Activated naive CD8-positive, alpha-beta T cell (primary cell): ENCODE measurements around the gene MRPL51.
A peak's percentile ranks its signal among the peaks of the same experiment; 100 is the strongest.
"Not testable (repeated sequence)": the region's sequence is repeated elsewhere in the genome, so short reads cannot be mapped to it uniquely, and the experiment has no call there.

Experiments used
- H3K27ac Mint-ChIP-seq: one replicate; pipeline ENCODE4 v1.8.0; 2021; ENCODE audit warnings: mixed read lengths
- H3K27me3 Mint-ChIP-seq: one replicate; pipeline ENCODE4 v1.8.0; 2021; ENCODE audit warnings: mixed read lengths
- H3K36me3 Mint-ChIP-seq: one replicate; pipeline ENCODE4 v1.8.0; 2021; ENCODE audit warnings: mixed read lengths
- H3K4me1 Mint-ChIP-seq: one replicate; pipeline ENCODE4 v1.8.0; 2021; ENCODE audit warnings: low read depth, mixed read lengths
- H3K4me3 Mint-ChIP-seq: one replicate; pipeline ENCODE4 v1.8.0; 2021; ENCODE audit warnings: mild to moderate bottlenecking, mixed read lengths
- H3K9me3 Mint-ChIP-seq: one replicate; pipeline ENCODE4 v1.8.0; 2021; ENCODE audit warnings: low read depth, mixed read lengths

MRPL51 gene

DNA sequence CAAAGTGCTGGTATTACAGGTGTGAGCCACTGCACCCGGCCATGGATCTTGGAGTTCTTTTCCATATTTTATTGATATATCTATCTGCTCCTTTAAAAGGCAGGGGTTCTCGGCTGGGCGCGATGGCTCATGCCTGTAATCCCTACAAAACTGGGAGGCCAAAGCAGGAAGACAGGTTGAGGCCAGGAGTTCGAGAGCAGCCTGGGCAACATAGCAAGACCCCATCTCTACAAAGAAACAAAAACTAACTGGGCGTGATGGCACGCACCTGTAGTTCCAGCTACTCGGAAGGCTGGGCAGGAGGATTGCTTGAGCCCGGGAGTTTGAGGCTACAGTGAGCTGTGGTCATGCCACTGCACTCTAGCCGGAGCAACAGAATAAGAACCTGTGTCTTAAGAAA, 29.1 kb upstream of the MRPL51 start:
- peaks cover 2% of the 10 kb centered on the region for H3K36me3 Mint-ChIP-seq
- H3K4me1 Mint-ChIP-seq, result peaks cover 1% of the 10 kb centered on the region
- H3K4me3 Mint-ChIP-seq, result no peak overlapping the region
- H3K9me3 Mint-ChIP-seq, result no peaks in the 10 kb centered on the region
- no peak overlapping the region for H3K27ac Mint-ChIP-seq
- no peaks in the 10 kb centered on the region for H3K27me3 Mint-ChIP-seq

DNA sequence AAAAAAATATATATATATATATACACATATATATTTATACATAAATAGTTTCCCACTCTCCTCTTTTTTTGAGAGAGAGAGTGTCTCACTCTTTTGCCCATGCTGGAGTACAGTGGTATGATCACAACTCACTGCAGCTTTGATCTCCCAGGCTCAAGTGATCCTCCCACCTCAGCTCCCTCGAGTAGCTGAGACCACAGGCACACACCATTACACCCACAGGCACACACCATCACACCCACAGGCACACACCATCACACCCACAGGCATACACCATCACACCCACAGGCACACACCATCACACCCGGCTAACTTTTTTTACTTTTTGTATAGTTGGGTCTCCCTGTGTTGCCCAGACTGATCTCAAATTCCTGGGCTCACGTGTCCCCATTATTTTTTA, 27.1 kb upstream of the MRPL51 start:
- Mint-ChIP-seq H3K4me1 (peaks cover 1% of the 10 kb centered on the region), H3K27me3 (no peaks in the 10 kb centered on the region), H3K36me3 (peaks cover 10% of the 10 kb centered on the region), H3K9me3 (no peaks in the 10 kb centered on the region), H3K4me3 (no peak overlapping the region), H3K27ac (peak overlapping the region; percentile 34)

DNA sequence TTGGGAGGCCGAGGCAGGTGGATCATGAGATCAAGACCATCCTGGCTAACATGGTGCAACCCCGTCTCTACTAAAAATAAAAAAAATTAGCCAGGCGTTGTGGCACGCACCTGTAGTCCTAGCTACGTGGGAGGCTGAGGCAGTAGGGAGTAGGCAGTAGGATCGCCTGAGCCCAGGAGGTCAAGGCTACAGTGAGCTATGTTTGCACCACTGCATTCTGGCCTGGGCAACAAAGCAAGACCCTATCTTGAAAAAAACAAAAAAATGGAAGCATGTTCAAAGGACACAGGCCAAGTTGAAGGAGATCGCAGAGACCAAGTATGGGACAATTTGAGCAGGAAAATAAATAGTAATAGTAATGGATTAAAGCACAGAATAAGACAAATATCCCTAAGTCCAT, 15.0 kb upstream of the MRPL51 start:
- Mint-ChIP-seq H3K36me3 (peaks cover 3% of the 10 kb centered on the region), H3K4me1 (no peaks in the 10 kb centered on the region), H3K27me3 (no peaks in the 10 kb centered on the region), H3K27ac (no peak overlapping the region), H3K4me3 (no peak overlapping the region), H3K9me3 (no peaks in the 10 kb centered on the region)

DNA sequence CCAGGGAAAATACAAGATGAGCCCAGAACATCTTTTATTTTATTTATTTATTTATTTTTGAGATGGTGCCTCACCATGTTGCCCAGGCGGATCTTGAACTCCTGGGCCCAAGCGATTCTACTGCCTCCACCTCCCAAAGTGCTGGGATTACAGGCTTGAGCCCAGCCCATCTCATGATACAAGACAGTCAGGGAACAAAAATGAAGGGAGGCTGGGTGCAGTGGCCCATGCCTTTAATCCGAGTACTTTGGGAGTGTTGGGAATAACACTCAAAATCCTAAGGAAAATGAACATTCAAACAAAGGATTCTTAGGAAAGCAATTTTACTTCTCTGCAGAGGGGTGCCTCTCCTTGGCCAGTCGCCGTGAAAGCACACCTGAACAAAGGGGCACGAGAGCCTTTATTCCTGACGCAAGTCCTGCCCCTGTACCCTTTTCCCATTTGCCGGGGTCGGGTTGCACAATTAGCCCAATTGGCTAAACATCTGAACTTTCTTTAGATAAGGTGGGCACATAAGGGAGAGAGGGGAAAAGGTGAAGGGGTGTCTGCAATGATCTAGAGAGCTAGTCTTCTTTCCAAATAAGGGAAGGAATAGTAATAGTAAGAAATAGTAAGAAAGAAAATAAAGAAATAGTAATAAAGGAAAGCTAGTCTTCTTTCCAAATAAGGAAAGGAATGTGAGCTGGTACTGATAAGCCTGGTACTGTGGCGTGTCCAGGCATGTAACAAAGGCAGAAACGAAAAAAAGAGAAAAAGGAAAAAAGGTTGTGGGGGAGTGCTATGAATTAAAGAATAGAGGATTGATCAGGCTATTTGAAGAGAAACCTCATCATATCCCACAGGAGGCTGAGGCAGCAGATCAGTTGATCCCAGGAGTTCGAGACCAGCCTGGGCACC, 14.3 kb upstream of the MRPL51 start:
- peaks cover 3% of the 10 kb centered on the region for H3K36me3 Mint-ChIP-seq
- H3K4me3 Mint-ChIP-seq, result no peak overlapping the region
- H3K27ac Mint-ChIP-seq, result no peak overlapping the region
- H3K4me1 Mint-ChIP-seq, result no peaks in the 10 kb centered on the region
- H3K27me3 Mint-ChIP-seq, result no peaks in the 10 kb centered on the region
- no peaks in the 10 kb centered on the region for H3K9me3 Mint-ChIP-seq

DNA sequence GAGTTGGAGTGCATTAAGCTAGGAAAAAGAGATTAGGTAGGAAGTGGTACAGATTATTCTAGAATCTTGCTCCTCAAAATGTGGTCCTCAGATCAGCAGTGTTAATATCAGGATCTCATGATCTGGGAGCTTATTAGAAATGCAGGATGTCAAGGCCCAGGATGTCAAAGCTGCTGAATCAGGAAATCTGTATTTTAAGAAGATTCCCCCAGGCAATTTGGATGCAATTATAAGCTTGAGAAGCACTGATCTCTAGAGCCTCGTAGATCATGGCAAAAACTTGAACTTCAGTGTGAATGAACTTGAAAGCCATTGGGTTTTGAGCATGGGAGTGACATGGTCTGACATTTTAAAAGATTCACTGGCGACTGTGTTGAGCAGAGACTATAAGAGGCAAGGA, 7.4 kb upstream of the MRPL51 start:
- Mint-ChIP-seq H3K36me3 (no peaks in the 10 kb centered on the region), H3K27ac (no peak overlapping the region), H3K27me3 (no peaks in the 10 kb centered on the region), H3K4me3 (no peak overlapping the region), H3K9me3 (no peaks in the 10 kb centered on the region), H3K4me1 (peaks cover 17% of the 10 kb centered on the region)

DNA sequence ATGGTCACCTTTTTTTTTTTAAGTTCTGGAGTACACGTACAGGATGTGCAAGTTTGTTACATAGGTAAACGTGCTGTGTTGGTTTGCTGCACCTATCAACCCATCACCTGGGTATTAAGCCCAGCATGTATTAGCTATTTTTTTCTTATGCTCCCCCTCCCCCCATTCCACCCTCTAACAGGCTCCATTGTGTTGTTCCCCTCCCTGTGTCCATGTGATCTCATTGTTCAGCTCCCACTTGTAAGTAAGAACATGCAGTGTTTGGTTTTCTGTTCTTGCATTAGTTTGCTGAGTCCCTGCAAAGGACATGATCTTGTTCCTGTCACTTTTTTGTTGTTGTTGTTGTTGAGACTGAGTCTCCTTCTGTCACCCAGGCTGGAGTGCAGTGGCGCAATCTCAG, 4.2 kb upstream of the MRPL51 start:
- H3K4me3 Mint-ChIP-seq, H3K36me3 Mint-ChIP-seq, H3K9me3 Mint-ChIP-seq, H3K27me3 Mint-ChIP-seq: not testable (repeated sequence)
- Mint-ChIP-seq H3K27ac (peak overlapping the region; percentile 78), H3K4me1 (peaks cover 36% of the 10 kb centered on the region)

DNA sequence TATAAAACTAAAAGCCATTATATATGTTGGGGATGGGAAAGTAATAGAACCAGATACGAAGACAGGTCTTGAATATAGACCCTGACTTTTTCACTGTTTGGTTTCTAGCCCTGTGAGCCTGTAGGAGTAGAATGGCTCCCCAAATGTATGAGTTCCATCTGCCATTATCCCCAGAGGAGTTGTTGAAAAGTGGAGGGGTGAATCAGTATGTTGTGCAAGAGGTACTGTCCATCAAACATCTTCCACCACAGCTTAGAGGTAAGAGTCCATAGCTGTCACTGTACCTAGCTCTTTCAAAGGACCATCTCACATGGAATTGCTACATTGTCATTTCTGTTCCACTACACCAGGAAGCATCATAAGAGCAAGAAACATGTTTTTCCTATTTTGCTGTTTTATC, 1.9 kb upstream of the MRPL51 start:
- Mint-ChIP-seq H3K27me3 (no peaks in the 10 kb centered on the region), H3K36me3 (peaks cover 2% of the 10 kb centered on the region), H3K27ac (peak overlapping the region; percentile 92), H3K4me3 (peak overlapping the region; percentile 97), H3K4me1 (peaks cover 42% of the 10 kb centered on the region), H3K9me3 (no peaks in the 10 kb centered on the region)

DNA sequence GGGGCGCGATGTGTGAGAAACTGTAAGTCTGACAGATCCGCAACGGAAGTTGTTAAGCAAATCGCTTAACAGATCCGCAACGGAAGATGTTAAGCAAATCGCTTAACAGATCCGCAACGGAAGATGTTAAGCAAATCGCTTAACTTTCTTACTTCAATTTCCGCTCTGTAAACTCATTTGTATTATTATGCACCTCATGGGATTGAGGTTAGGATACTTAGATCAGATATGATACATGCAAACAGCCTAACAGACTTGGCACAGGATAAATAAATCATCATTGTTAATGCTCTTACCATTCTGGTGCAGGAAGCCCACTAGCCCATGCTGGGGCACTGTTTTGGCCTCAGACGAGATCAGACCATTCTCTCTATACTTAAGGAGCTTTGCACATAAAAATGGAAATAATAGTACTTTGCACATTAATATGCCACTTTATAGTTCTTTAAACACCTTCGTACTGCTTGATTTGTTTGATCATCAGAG, 1.2 kb upstream of the MRPL51 start:
- Mint-ChIP-seq H3K27me3 (no peaks in the 10 kb centered on the region), H3K9me3 (no peaks in the 10 kb centered on the region), H3K36me3 (peaks cover 2% of the 10 kb centered on the region), H3K4me3 (peak overlapping the region; percentile 97), H3K27ac (peak overlapping the region; percentile 92), H3K4me1 (peaks cover 42% of the 10 kb centered on the region)

DNA sequence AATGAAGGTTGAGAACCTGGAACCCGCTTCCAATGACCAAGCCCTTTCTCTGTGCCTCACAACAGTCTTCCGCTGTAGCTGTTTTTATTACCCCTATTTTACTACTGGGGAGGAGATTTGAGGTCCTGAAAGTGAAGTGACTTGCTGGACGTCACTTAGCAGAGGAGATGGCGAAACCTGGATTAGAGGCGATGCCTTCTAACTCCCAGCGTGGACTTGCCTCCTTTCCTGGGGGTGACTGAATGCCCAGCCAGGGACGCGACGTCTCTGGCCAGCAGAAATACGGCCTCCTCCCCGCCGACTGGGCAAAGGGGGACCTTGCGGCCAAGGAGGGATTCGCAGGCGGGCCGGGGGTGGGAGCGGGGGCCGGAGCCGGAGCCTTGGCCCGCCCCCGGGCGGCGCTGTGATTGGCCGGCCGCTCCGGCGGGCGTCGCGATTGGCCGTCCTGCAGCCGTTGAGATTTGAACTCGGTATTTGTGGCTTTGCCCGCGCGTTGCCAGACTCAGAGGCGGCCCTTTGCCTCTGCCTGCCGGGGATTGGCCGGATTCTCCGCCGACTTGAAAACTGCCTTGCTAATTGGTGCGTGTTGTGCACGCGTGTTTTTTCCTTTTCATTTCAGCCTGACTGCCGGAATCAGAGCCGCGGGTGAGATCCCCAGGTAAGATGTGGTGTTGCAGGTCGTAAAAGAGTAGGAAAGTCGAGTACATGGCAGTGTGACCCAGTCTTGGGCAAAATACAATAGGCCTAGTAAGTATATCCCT, 615 bp upstream of the MRPL51 start, which contains the start of gene NCAPD2:
Gene NCAPD2, plus strand, starts transcription at position 606 of the 761 bp plus-strand sequence. CDS start 997 bp downstream, outside the sequence.
- Mint-ChIP-seq H3K27ac (peak within 1 kb of the TSS; percentile 97), H3K36me3 (peaks cover 2% of the 10 kb centered on the region), H3K9me3 (no peaks in the 10 kb centered on the region), H3K4me3 (peak within 1 kb of the TSS; percentile 97), H3K4me1 (peaks cover 42% of the 10 kb centered on the region), H3K27me3 (no peaks in the 10 kb centered on the region)

DNA sequence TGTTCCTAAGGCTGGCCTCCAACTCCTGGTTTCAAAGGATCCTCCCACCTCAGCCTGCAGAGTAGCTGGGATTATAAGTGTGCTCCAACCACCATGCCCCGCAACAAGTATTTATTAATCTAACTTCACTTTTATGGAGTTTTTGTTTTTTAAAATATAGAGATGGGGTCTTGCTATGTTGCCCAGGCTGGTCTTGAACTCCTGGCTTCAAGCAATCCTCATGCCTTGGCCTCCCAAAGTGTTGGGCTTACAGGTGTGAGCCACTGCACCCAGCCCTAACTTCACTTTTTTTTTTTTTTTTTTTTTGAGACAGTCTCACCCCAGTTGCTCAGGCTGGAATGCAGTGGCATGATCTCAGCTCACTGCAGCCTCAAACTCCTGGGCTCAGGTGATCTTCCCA, 2.4 kb downstream of the MRPL51 start:
- H3K9me3 Mint-ChIP-seq, H3K27me3 Mint-ChIP-seq, H3K4me3 Mint-ChIP-seq, H3K27ac Mint-ChIP-seq, H3K36me3 Mint-ChIP-seq: not testable (repeated sequence)
- H3K4me1 Mint-ChIP-seq, result peaks cover 27% of the 10 kb centered on the region

DNA sequence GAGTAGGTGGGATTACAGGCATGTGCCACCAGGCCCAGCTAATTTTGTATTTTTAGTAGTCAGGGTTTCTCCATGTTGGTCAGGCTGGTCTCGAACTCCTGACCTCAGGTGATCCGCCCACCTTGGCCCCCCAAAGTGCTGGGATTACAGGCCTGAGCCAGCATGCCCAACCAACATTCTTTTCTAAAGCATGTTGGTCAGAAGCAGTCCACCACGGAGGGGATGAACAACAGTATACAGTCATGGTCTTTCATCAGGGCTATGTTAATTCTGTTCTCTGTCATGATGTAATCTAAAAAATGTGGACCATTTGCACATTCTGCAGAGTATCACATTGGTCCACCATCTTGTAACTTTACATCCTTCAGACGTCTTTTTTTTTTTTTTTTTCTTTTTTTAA, 3.6 kb downstream of the MRPL51 start:
- Mint-ChIP-seq H3K9me3 (no peaks in the 10 kb centered on the region), H3K27ac (no peak overlapping the region), H3K4me3 (no peak overlapping the region), H3K4me1 (peaks cover 15% of the 10 kb centered on the region), H3K36me3 (peaks cover 2% of the 10 kb centered on the region), H3K27me3 (no peaks in the 10 kb centered on the region)

DNA sequence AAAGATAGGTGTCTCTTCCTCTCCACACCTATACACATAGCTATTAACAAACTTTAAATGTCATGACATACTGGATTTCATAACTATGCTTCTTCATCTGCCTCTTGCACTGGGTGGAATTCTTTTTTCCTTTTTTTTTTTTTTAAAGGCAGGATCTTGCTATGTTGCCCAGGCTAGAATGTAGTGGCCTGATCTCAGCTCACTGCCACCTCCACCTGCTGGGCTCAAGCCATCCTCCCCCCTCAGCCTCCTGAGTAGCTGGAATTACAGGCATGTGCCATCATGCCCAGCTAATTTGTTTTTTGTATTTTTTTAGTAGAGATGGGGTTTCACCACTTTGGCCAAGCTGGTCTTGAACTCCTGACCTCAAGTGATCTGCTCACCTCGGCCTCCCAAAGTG, 4.8 kb downstream of the MRPL51 start:
- Mint-ChIP-seq H3K9me3 (no peaks in the 10 kb centered on the region), H3K4me3 (no peak overlapping the region), H3K27me3 (no peaks in the 10 kb centered on the region), H3K27ac (no peak overlapping the region), H3K4me1 (peaks cover 13% of the 10 kb centered on the region), H3K36me3 (peaks cover 2% of the 10 kb centered on the region)

DNA sequence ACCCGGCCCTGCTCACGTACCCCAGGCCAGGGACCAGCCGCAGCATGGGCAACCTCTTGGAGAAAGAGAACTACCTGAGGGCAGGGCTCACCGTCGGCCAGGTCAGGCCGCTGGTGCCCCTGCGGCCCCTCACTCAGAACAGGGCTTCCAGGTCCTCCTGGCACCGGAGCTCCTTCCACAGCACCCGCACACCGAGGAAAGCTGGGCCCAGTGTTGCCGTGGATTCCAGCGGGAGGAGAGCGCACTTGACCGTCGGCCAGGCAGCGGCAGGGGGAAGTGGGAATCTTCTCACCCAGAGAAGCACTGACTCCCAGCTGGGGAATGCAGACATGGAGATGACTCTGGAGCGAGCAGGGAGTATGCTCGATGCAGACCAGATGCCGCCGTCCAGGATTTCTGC, 14.6 kb downstream of the MRPL51 start:
- H3K9me3 Mint-ChIP-seq, result no peaks in the 10 kb centered on the region
- no peaks in the 10 kb centered on the region for H3K27me3 Mint-ChIP-seq
- H3K36me3 Mint-ChIP-seq, result no peaks in the 10 kb centered on the region
- no peak overlapping the region for H3K27ac Mint-ChIP-seq
- H3K4me1 Mint-ChIP-seq, result no peaks in the 10 kb centered on the region
- no peak overlapping the region for H3K4me3 Mint-ChIP-seq

DNA sequence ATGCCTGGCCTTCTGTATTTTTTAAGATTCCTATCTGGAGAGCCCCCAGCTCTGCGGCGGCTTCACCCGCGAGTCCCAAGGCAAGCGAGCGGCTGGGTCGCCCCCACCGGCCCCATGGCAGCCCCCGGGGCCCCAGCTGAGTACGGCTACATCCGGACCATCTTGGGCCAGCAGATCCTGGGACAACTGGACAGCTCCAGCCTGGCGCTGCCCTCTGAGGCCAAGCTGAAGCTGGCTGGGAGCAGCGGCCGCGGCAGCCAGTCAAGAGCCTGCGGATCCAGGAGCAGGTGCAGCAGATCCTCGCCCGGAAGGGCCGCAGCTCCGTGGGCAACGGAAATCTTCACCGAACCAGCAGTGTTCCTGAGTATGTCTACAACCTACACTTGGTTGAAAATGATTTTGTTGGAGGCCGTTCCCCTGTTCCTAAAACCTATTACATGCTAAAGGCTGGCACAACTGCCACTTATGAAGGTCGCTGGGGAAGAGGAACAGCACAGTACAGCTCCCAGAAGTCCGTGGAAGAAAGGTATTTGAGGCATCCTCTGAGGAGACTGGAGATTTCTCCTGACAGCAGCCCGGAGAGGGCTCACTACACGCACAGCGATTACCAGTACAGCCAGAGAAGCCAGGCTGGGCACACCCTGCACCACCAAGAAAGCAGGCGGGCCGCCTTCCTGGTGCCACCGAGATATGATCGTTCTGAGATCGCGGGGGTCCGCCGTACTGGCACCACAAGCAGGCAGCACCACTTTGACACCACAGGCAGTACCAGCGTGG, 15.3 kb downstream of the MRPL51 start:
- H3K36me3 Mint-ChIP-seq, H3K4me3 Mint-ChIP-seq, H3K4me1 Mint-ChIP-seq, H3K27ac Mint-ChIP-seq, H3K27me3 Mint-ChIP-seq, H3K9me3 Mint-ChIP-seq: not testable (repeated sequence)

DNA sequence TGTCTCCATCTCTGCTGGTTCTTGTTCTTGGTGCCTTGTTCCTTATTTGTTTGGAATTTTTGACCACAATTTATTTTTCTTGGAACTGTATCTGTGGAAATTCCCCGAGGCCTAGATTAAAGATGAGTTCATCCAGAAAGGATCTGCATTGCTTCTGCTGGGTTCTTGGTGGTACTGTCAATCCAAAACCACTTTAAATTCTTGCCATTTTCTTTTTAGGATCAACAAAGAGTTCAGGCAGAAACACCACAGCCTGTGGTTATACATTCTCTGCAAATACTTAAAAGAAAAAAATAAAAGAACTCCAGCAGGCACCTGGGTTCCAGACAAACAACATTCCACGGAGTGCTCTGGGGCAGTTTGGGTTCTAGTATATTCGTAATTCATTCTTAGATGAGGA, 16.6 kb downstream of the MRPL51 start:
- no peak overlapping the region for H3K27ac Mint-ChIP-seq
- no peaks in the 10 kb centered on the region for H3K36me3 Mint-ChIP-seq
- peaks cover 8% of the 10 kb centered on the region for H3K4me1 Mint-ChIP-seq
- H3K9me3 Mint-ChIP-seq, result no peaks in the 10 kb centered on the region
- H3K4me3 Mint-ChIP-seq, result no peak overlapping the region
- H3K27me3 Mint-ChIP-seq, result no peaks in the 10 kb centered on the region
